Liver (tissue), 9 donors: Measurements from ENCODE around the gene ARTN. TPM values are rescaled to one million over a fixed set of nuclear protein-coding genes. Genes with fewer than 3 reads are reported as not detected.

Experiments
- DNase-seq: peaks from one replicate; pipeline ENCODE4 v3.0.0-alpha.2; 2017; ENCODE audit warnings: low spot score
- H3K27ac ChIP-seq, 2 donors: one replicate each; pipeline ENCODE4 v1.7.0; 2013; ENCODE audit warnings: inconsistent platforms in 2 of 2, low read length in 2 of 2, control low read depth in 1 of 2, low read depth in 1 of 2, mild to moderate bottlenecking in 1 of 2
- H3K27me3 ChIP-seq, 4 donors: one replicate each; pipeline versions ENCODE4 v1.6.1 to v1.7.0; 2013; ENCODE audit warnings: low read length in 3 of 4, inconsistent platforms in 1 of 4, mild to moderate bottlenecking in 1 of 4, moderate library complexity in 1 of 4; ENCODE audit not compliant: control insufficient read depth in 4 of 4, insufficient read depth in 4 of 4
- H3K36me3 ChIP-seq, 4 donors: one replicate each; pipeline versions ENCODE4 v1.6.1 to v1.7.0; 2013; ENCODE audit warnings: low read length in 3 of 4, mild to moderate bottlenecking in 3 of 4, low read depth in 1 of 4, moderate library complexity in 1 of 4; ENCODE audit not compliant: control insufficient read depth in 4 of 4, insufficient read depth in 3 of 4
- H3K4me1 ChIP-seq, 4 donors: one replicate each; pipeline versions ENCODE4 v1.6.1 to v1.7.0; 2013; ENCODE audit warnings: low read length in 3 of 4, mild to moderate bottlenecking in 3 of 4, moderate library complexity in 1 of 4; ENCODE audit not compliant: control insufficient read depth in 4 of 4, insufficient read depth in 4 of 4
- H3K4me3 ChIP-seq, 3 donors: one replicate each; pipeline versions ENCODE4 v1.6.1 to v1.7.0; 2013; ENCODE audit warnings: low read length in 3 of 3, control low read depth in 1 of 3, low read depth in 1 of 3, mild to moderate bottlenecking in 1 of 3
- H3K9ac ChIP-seq, 2 donors: one replicate each; pipeline ENCODE4 v1.7.0; 2013; ENCODE audit warnings: low read length in 2 of 2, mild to moderate bottlenecking in 2 of 2, moderate library complexity in 2 of 2, control low read depth in 1 of 2, low read depth in 1 of 2
- H3K9me3 ChIP-seq, 4 donors: one replicate each; pipeline versions ENCODE4 v1.6.1 to v1.7.0; 2013; ENCODE audit warnings: low read length in 3 of 4; ENCODE audit not compliant: control insufficient read depth in 4 of 4
- ATF3 ChIP-seq: IDR thresholded peaks from 2 replicates; pipeline ENCODE4 v1.6.1; 2016; ENCODE audit warnings: antibody characterized with exemption
- CTCF ChIP-seq: fragments of 150-350 bp; IDR thresholded peaks from 2 replicates; pipeline ENCODE4 v1.5.1; 2017; ENCODE audit warnings: improper control_type of control experiment, low read depth, low read length; ENCODE audit not compliant: missing input control
- EGR1 ChIP-seq, 2 donors: IDR thresholded peaks; 2 replicates each; pipeline ENCODE4 v1.6.1; 2016 to 2018; ENCODE audit warnings: antibody characterized with exemption in 2 of 2, low read depth in 2 of 2
- FOXA1 ChIP-seq: IDR thresholded peaks from 2 replicates; pipeline ENCODE4 v1.6.1; 2016; ENCODE audit warnings: antibody characterized with exemption
- GABPA ChIP-seq, 2 donors: IDR thresholded peaks in 1 of 2; conservative IDR thresholded peaks in 1 of 2; 2 replicates each; pipeline ENCODE4 v1.6.1; 2016; ENCODE audit warnings: antibody characterized with exemption in 2 of 2, mild to moderate bottlenecking in 1 of 2, moderate library complexity in 1 of 2
- HNF4A ChIP-seq, 2 donors: conservative IDR thresholded peaks; 2 replicates each; pipeline ENCODE4 v1.6.1; 2016; ENCODE audit warnings: antibody characterized with exemption in 2 of 2, mild to moderate bottlenecking in 2 of 2
- HNF4G ChIP-seq: IDR thresholded peaks from 2 replicates; pipeline ENCODE4 v1.6.1; 2016; ENCODE audit warnings: antibody characterized with exemption
- NR2F2 ChIP-seq: IDR thresholded peaks from 2 replicates; pipeline ENCODE4 v1.6.1; 2016; ENCODE audit warnings: antibody characterized with exemption
- RAD21 ChIP-seq, 2 donors: IDR thresholded peaks; 2 replicates each; pipeline ENCODE4 v1.6.1; 2016; ENCODE audit warnings: antibody characterized with exemption in 2 of 2, mild to moderate bottlenecking in 2 of 2
- REST ChIP-seq: IDR thresholded peaks from 2 replicates; pipeline ENCODE4 v1.6.1; 2016; ENCODE audit warnings: antibody characterized with exemption, mild to moderate bottlenecking
- RXRA ChIP-seq, 2 donors: IDR thresholded peaks; 2 replicates each; pipeline ENCODE4 v1.6.1; 2017 to 2018; ENCODE audit warnings: antibody characterized with exemption in 2 of 2, mild to moderate bottlenecking in 1 of 2
- TAF1 ChIP-seq: conservative IDR thresholded peaks from 2 replicates; pipeline ENCODE4 v1.6.1; 2016; ENCODE audit warnings: antibody characterized with exemption, mild to moderate bottlenecking
- YY1 ChIP-seq: IDR thresholded peaks from 2 replicates; pipeline ENCODE4 v1.6.1; 2016; ENCODE audit warnings: antibody characterized with exemption, mild to moderate bottlenecking
- ZBTB33 ChIP-seq: IDR thresholded peaks from 2 replicates; pipeline ENCODE4 v1.6.1; 2016; ENCODE audit warnings: antibody characterized with exemption
- WGBS: extraction: QIAGEN DNeasy Blood & Tissue Kit; methylation state at CpG from one replicate; pipeline ENCODE4 v1.1.7; 2013; 5-methylcytosine and 5-hydroxymethylcytosine counted together
- polyA plus RNA-seq, 2 donors: library from polyadenylated mRNA; stranded (reverse) in 1 of 2; unstranded in 1 of 2; fragments of 200-250 nt in 1 of 2; fragments of >200 nt in 1 of 2; fragmentation: Nextera tagmentation in 1 of 2; extraction: Ambion mirVana in 1 of 2; gene quantifications; one replicate each; pipeline versions ENCODE4 v1.2.1 to v1.2.3, GENCODE V29; 2013 to 2015
- total RNA-seq, 2 donors: library from RNA; depleted of rRNA; stranded (reverse); fragments of >200 nt; gene quantifications; one replicate each; pipeline ENCODE4 v1.2.3, GENCODE V29; 2014
- donor health status: healthy.
- donor health status: healthy.
- donor health status: healthy.
- donor health status: healthy.
- donor health status: healthy.

Gene ARTN
- total RNA-seq (under 1 TPM in 1 of 2 donors, not detected in 1; 0.08 TPM), polyA plus RNA-seq (under 1 TPM in 1 of 2 donors, not detected in 1; 0.05 TPM)

GRCh38 chr1:43933386-43934100 lies at the start of gene ARTN:
Gene ARTN (plus strand): TSS chr1:43933801. CDS start chr1:43935657, 1,856 bp downstream.
- peaks cover 10 to 27% (median 15%) of the 10 kb centered on the region in 4 donors for H3K4me1 ChIP-seq
- peak within 1 kb of the TSS in 1 of 3 donors; percentile 36 for H3K4me3 ChIP-seq
- 6% methylated on average over 42 of the region's 42 CpGs for WGBS
- H3K9me3 ChIP-seq, result no peaks in the 10 kb centered on the region
- H3K9ac ChIP-seq, result peak within 1 kb of the TSS in 1 of 2 donors; percentile 23
- H3K27ac ChIP-seq, result no peak within 1 kb of the TSS
- DNase-seq, result no peak
- peaks cover 0 to 4% (median 0%) of the 10 kb centered on the region in 4 donors for H3K36me3 ChIP-seq
- TF ChIP-seq ZBTB33, result no peak
- TF ChIP-seq GABPA (IDR thresholded peaks at IDR 0.05 in 1 of 2, conservative IDR thresholded peaks at IDR 0.05 in 1 of 2), result no peak
- TF ChIP-seq FOXA1, result no peak
- TF ChIP-seq TAF1, result no peak
- no peak for TF ChIP-seq REST
- TF ChIP-seq YY1, result no peak
- TF ChIP-seq ATF3, result no peak
- TF ChIP-seq NR2F2, result no peak
- TF ChIP-seq RAD21 (IDR thresholded peaks at IDR 0.05), result no peak
- no peak for TF ChIP-seq RXRA (IDR thresholded peaks at IDR 0.05)
- no peak for TF ChIP-seq HNF4A (conservative IDR thresholded peaks at IDR 0.05)
- TF ChIP-seq EGR1 (IDR thresholded peaks at IDR 0.05; ENCODE audit: low read depth in 2 of 2), result no peak
- no peaks in the 10 kb centered on the region for H3K27me3 ChIP-seq

GRCh38 chr1:43885279-43885801 lies 48.3 kb upstream of the ARTN start:
- TF ChIP-seq HNF4G (no peak), CTCF (no peak), GABPA (IDR thresholded peaks at IDR 0.05 in 1 of 2, conservative IDR thresholded peaks at IDR 0.05 in 1 of 2) (no peak)
- Histone ChIP-seq H3K27me3 (no peaks in the 10 kb centered on the region), H3K36me3 (peaks cover 0 to 1% (median 0%) of the 10 kb centered on the region in 4 donors), H3K4me3 (no peak overlapping the region), H3K9ac (no peak overlapping the region), H3K4me1 (no peaks in the 10 kb centered on the region), H3K27ac (no peak overlapping the region), H3K9me3 (no peaks in the 10 kb centered on the region)
- WGBS, result 91% methylated on average over 12 of the region's 12 CpGs
- no peak for DNase-seq
